Right lung (tissue), 5 donors: ENCODE results near the gene KCNQ1OT1. TPM values are rescaled to one million over a fixed set of nuclear protein-coding genes. Genes with fewer than 3 reads are reported as not detected.

ENCODE experiments used
- DNase-seq, 2 donors: peaks; one replicate each; pipeline ENCODE4 v3.0.0-alpha.2; 2013
- polyA plus RNA-seq, 5 donors: library from polyadenylated mRNA; unstranded; fragments of 120-200 nt; gene quantifications; one replicate each; pipeline versions ENCODE4 v1.2.1 to v1.2.3, GENCODE V29; 2013; ENCODE audit warnings: inconsistent platforms in 1 of 5, low replicate concordance in 1 of 5; ENCODE audit not compliant: insufficient read length in 5 of 5, insufficient read depth in 1 of 5

The KCNQ1OT1 gene
- polyA plus RNA-seq, 5 donors: 1.3 to 3.1 (median 2.5) TPM

- no peak for DNase-seq
Observed at GRCh38 chr11:2612884-2613571, 86.8 kb downstream of the KCNQ1OT1 start.

DNA sequence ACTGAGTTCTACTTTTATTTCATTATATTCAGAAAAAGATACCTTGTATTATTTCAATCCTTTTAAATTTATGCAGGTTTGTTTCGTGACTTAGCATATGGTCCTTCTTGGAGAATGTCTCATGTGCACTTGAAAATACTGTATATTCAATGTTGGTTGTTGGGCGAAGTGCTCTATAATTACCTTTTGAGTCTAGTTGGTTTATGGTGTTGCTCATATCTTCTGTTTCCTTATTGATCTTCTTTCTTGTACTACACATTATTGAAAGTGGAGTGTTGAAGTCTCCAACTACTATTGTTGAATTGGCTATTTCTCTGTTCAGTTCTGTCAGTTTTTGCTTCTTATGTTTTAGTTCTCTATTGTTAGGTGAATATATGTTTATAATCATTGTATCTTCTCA lies 90.4 kb downstream of the KCNQ1OT1 start:
- DNase-seq: no peak

DNA sequence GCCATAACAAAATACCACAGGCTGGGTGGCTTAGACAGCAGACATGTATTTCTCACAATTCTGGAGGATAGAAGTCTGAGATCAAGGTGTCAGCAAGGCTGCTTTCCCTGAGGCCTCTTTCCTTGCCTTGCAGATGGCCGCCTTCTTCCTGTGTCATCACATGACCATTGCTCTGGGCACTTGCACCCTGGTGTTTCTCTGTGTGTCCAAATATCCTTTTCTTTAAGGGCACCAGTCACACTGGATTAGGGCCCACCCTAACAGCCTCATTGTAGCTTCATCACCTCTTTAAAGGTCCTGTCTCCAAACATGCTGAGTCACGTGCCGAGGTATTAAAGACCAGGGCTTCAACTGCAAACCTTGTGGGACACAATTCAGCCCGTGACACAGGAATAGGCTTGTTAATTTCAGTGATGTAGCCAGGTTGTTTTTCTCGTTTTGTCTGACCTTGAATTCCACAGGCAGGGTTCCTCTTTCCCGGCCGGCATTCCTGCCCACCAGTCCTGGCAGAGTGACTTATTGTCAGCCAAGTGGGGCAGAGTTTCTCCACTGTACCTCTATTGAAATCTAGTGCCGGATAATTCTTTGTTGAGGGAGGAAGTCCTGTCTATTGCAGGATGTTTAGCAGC lies 100.1 kb downstream of the KCNQ1OT1 start:
- DNase-seq: no peak

GRCh38 chr11:2595204-2595603 lies 104.6 kb downstream of the KCNQ1OT1 start:
- no peak for DNase-seq

DNA sequence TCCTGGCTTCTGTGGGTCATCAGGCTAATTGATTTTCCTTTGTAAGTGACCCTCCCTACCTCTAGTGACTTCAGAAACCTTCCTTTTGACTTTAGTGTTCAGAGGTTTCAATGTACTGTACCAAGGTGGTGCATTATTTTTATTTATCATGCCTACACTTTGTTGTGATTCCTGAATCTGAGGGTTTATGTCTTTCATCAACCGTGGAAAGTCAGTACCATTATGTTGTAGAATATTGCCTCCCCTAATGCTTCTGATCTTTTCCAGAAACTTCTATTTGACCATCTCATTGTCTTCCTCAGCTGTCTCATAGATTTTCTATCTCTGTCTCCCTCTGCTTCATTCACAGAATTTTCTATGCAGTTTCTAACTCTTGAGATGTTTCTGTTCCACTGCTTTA lies 105.5 kb downstream of the KCNQ1OT1 start:
- no peak for DNase-seq

DNA sequence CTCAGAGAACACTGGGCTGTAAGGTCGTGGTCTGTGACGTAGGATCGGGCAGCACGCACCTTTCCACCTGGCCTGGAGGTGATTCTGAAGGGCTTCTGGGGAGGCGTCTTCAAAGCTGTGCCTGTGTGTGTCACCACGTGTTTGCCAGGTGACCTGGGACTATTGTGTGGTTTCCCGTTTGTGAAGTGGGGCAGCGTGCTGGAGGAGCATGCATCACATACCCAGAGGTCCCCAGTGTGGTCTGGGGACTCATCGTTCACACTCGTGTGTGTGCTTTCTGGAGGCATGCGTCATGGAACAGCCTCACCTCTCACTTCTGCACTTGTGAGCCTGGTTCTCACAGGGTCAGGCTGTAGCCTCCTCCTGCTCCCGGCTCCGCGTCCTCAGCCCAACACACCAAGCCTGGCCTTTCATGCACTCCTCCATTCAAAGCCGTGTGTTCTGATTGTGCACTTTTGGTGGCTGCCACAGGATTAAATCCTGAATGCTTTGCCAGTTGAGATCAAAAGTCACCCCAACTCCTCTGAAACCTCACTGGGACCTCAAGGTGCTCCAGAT lies 106.3 kb downstream of the KCNQ1OT1 start:
- no peak for DNase-seq

DNA sequence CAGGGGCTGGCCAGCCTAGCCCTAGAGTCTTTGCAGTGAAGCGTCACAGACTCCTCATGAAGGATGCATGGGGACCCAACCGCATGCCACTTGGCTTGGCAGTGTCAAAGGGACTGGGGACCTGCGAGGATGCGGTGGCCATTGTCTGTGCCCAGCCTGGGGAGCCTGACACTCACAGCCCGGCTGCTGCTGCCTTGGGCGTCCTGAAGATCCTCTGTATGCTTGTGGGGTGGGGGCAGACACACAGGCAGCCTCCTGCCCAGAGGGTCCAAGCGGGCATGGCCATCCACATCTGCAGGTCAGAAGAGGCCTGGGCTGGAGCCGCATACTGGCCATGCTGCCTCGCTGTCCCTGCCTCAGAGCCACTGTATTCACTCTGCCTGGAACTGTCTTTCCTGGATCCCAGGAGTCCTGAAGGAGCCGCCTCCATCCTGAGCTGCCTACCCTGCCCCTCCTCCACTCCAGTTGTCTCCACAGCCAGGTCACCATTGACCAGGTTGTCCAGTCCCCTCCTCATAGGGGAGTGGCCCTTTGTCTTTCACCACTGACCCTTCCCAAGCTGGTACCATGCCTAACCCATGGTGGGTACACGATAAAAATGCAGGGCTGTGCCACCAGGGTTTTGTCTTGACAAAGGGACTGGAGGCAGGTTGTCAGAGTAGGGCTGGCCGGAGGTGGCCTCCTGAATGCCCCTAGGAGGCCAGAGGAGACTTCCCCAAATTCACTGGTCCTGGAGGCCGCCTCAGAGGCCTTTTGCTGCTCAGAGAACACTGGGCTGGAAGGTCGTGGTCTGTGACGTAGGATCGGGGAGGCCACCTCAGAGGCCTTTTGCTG lies 107.0 kb downstream of the KCNQ1OT1 start:
- DNase-seq: no peak

DNA sequence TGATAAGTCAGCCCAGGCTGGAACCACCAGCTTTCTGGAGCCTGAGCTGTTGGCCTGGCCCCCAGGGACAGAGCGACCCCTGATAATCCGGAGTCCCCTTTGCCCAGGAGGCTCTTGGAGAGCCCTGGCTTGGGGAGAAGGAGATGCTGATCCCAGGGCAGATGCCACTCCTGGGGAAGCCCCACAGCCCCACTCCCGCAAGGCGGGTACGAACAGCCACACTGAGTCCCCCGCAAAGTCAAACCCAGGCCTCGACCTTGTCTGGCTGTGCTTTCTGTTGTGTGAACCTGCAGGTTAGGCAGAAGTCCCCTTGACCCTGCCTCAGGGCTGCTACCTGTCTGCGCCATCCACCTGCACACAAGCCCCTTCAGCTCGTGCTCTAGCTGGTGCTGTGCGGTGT lies 108.0 kb downstream of the KCNQ1OT1 start:
- no peak for DNase-seq

DNA sequence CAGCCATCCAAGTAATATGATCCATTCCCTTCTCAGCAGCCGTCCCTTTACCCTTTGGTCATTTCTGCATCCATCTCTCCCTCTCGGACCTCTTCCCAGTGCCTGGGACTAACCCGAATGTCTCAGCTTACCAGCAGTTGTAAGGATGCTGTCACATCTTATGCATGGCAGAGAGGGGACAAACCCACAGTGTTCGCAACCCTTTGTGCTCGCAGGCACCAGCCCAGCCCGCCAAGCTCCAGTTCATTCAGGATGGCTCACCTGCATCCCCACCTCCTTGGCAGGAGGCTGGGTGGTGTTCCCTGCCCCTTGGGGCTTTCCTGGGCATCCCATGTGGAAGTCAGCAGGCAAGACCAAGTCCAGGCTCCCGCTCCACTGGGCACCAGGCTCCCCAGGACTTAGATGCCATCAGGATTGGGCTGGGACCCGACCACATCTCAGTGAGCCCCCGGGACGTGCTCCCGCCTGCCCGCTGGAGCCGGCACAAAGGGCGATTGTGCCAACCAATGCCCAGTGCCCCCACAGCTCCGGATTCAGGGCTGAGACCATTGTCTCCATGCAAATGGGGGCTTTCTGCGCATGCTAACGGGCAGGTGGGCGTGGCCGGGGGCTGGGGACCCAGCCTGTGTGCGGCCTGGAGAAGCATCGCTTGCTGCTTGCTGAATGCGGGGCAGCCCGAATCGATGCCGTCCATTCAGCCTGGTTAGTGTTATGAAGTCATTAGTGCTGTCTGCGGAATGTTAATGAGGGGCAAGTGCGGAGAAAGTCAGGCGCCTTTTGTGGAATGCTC lies 108.6 kb downstream of the KCNQ1OT1 start:
- no peak for DNase-seq

GRCh38 chr11:2590131-2590964 lies 109.4 kb downstream of the KCNQ1OT1 start:
- no peak for DNase-seq

GRCh38 chr11:2589538-2589934 lies 110.3 kb downstream of the KCNQ1OT1 start:
- DNase-seq: no peak

- no peak for DNase-seq
Observed at GRCh38 chr11:2588809-2589537, 110.8 kb downstream of the KCNQ1OT1 start.

GRCh38 chr11:2587976-2588748 lies 111.6 kb downstream of the KCNQ1OT1 start:
- DNase-seq: no peak

GRCh38 chr11:2587132-2587930 lies 112.5 kb downstream of the KCNQ1OT1 start:
- DNase-seq: no peak

GRCh38 chr11:2586793-2587131 lies 113.0 kb downstream of the KCNQ1OT1 start:
- DNase-seq: no peak

DNA sequence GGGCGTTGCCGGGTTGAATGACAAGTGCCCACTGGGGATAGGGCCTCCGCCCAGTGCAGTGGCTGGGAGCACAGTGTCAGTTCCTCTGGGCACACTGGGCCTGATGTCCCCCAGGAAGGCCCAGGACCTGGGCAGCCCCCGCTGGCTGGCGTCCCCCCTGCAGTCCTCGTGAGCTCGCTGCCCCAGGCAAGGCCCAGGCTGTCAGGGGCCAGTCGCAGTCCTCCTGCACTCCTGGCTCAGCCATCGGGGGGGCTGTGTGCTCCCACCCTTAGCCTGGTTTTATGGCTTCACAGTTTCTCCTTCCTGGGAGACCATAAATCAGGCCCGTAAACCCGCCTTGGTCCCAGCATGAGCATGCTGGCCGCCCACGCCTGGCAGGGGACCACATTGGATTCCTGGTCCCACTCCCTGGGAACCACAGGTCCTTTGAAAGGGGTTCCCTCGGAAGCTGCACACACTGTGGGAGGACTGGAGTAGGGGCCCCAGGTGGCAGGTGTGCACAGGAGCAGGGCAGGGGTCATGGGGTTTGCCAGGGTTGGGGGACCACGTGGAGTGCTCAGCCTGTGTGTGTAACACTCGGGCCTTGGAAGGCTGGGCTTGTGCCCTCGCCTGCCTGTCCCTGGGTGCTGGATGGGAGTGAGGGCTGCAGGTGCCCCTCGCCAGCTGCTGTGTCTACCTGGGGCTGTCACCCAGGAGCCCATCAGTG lies 113.6 kb downstream of the KCNQ1OT1 start:
- no peak for DNase-seq

DNA sequence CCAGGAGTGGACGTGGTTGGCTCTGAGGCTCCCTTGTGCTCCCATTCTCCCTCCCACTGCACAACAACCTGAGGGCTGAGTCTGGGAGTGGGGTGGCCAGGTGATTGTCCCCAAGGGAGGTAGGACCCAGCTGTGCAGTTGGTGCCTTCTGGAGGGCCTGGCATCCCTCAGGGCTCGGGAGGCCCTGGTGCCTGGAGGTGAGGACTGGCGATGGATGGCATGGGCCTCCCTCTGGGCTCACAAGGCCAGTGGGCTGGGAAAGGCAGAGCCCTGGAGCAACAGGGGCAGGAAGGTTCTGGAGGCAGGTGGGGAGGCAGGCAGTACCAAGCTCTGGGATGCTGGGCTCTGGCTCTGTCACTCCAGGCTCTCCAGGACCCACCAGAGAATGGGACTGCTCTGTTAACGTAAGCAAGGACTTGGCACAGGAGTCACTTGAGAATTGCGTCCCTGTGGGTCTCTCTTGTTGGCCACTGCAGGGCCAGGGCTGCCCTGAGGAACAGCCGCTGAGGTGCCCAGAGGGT lies 114.2 kb downstream of the KCNQ1OT1 start:
- DNase-seq: no peak
